SJCRH30 (cell line): Measurements from ENCODE around the gene FSTL4. TPM values are rescaled to one million over a fixed set of nuclear protein-coding genes. Genes with fewer than 3 reads are reported as not detected.

Experiments used
- DNase-seq, 2 experiments: peaks; one replicate each; pipeline ENCODE4 v3.0.0-alpha.2; 2015 to 2020
- H3K27ac ChIP-seq: fragments of 250-450 bp; sonication (Bioruptor Pico); 2 replicates; pipeline ENCODE4 v1.5.1; 2020; ENCODE audit warnings: mild to moderate bottlenecking, moderate library complexity
- H3K27me3 ChIP-seq: fragments of 250-450 bp; sonication (Bioruptor Pico); 2 replicates; pipeline ENCODE4 v1.5.1; 2020; ENCODE audit warnings: mild to moderate bottlenecking, moderate library complexity
- H3K36me3 ChIP-seq: fragments of 250-450 bp; sonication (Bioruptor Pico); 2 replicates; pipeline ENCODE4 v1.5.1; 2020; ENCODE audit warnings: mild to moderate bottlenecking, moderate library complexity
- H3K4me1 ChIP-seq: fragments of 250-450 bp; sonication (Bioruptor Pico); 2 replicates; pipeline ENCODE4 v1.5.1; 2020; ENCODE audit warnings: mild to moderate bottlenecking, moderate library complexity
- H3K4me3 ChIP-seq: fragments of 250-450 bp; sonication (Bioruptor Pico); 2 replicates; pipeline ENCODE4 v1.5.1; 2020; ENCODE audit warnings: mild to moderate bottlenecking, moderate library complexity
- H3K9me3 ChIP-seq: fragments of 250-450 bp; sonication (Bioruptor Pico); replicated peaks from 2 replicates; pipeline ENCODE4 v1.5.1; 2020; ENCODE audit warnings: mild to moderate bottlenecking, moderate library complexity
- total RNA-seq: library from RNA; depleted of rRNA; stranded (reverse); fragments of >200 nt; shearing (Covaris generic); gene quantifications from 2 replicates; pipeline ENCODE4 v1.2.3, GENCODE V29; 2014; rRNA removed

The FSTL4 gene
- 7.0 and 7.1 TPM in 2 replicates for total RNA-seq

GRCh38 chr5:133612249-133612860, at the start of gene FSTL4:
Gene FSTL4, minus strand, starts transcription at chr5:133612541.
- peaks cover 2% of the 10 kb centered on the region; the same call in 1 of the 2 replicates for H3K4me1 ChIP-seq
- peak in 1 of 2 experiments; percentile 17 for DNase-seq
- peak within 1 kb of the TSS; percentile 24; the same call in 1 of the 2 replicates for H3K4me3 ChIP-seq
- H3K9me3 ChIP-seq, result no peaks in the 10 kb centered on the region
- H3K27me3 ChIP-seq, result no peaks in the 10 kb centered on the region
- H3K36me3 ChIP-seq, result no peaks in the 10 kb centered on the region
- H3K27ac ChIP-seq, result no peak within 1 kb of the TSS

GRCh38 chr5:133661389-133661788, 49.0 kb upstream of the FSTL4 start:
- no peak for DNase-seq
- no peaks in the 10 kb centered on the region for H3K4me1 ChIP-seq
- H3K9me3 ChIP-seq, result no peaks in the 10 kb centered on the region
- H3K36me3 ChIP-seq, result no peaks in the 10 kb centered on the region
- H3K4me3 ChIP-seq, result no peak overlapping the region
- H3K27me3 ChIP-seq, result no peaks in the 10 kb centered on the region
- H3K27ac ChIP-seq, result no peak overlapping the region

GRCh38 chr5:133658327-133658726, 46.0 kb upstream of the FSTL4 start:
- no peak for DNase-seq
- Histone ChIP-seq H3K4me1 (no peaks in the 10 kb centered on the region), H3K9me3 (no peaks in the 10 kb centered on the region), H3K27ac (no peak overlapping the region), H3K27me3 (no peaks in the 10 kb centered on the region), H3K36me3 (no peaks in the 10 kb centered on the region), H3K4me3 (no peak overlapping the region)

GRCh38 chr5:133657036-133657435, 44.7 kb upstream of the FSTL4 start:
- H3K4me3 ChIP-seq, result no peak overlapping the region
- no peak overlapping the region for H3K27ac ChIP-seq
- no peak for DNase-seq
- H3K27me3 ChIP-seq, result no peaks in the 10 kb centered on the region
- no peaks in the 10 kb centered on the region for H3K4me1 ChIP-seq
- no peaks in the 10 kb centered on the region for H3K9me3 ChIP-seq
- H3K36me3 ChIP-seq, result no peaks in the 10 kb centered on the region

- no peaks in the 10 kb centered on the region for H3K27me3 ChIP-seq
- no peak overlapping the region for H3K4me3 ChIP-seq
- H3K27ac ChIP-seq, result no peak overlapping the region
- DNase-seq, result no peak
- no peaks in the 10 kb centered on the region for H3K9me3 ChIP-seq
- H3K36me3 ChIP-seq, result no peaks in the 10 kb centered on the region
- no peaks in the 10 kb centered on the region for H3K4me1 ChIP-seq
These were observed 43.6 kb upstream of the FSTL4 start for GRCh38 chr5:133655966-133656365.

- no peaks in the 10 kb centered on the region for H3K4me1 ChIP-seq
- no peaks in the 10 kb centered on the region for H3K36me3 ChIP-seq
- H3K9me3 ChIP-seq, result no peaks in the 10 kb centered on the region
- no peak for DNase-seq
- H3K27me3 ChIP-seq, result no peaks in the 10 kb centered on the region
- H3K4me3 ChIP-seq, result no peak overlapping the region
- no peak overlapping the region for H3K27ac ChIP-seq
These were observed 41.4 kb upstream of the FSTL4 start for GRCh38 chr5:133653760-133654049.

GRCh38 chr5:133652951-133653759, 40.8 kb upstream of the FSTL4 start:
- H3K4me3 ChIP-seq, result no peak overlapping the region
- H3K36me3 ChIP-seq, result no peaks in the 10 kb centered on the region
- no peak for DNase-seq
- no peaks in the 10 kb centered on the region for H3K4me1 ChIP-seq
- no peak overlapping the region for H3K27ac ChIP-seq
- no peaks in the 10 kb centered on the region for H3K27me3 ChIP-seq
- H3K9me3 ChIP-seq, result no peaks in the 10 kb centered on the region

GRCh38 chr5:133644000-133644865, 31.9 kb upstream of the FSTL4 start:
- H3K9me3 ChIP-seq, result no peaks in the 10 kb centered on the region
- peak overlapping the region; percentile 84 for H3K27ac ChIP-seq
- peak; percentile 58 to 70 for DNase-seq
- no peak overlapping the region for H3K4me3 ChIP-seq
- H3K27me3 ChIP-seq, result no peaks in the 10 kb centered on the region
- peaks cover 26% of the 10 kb centered on the region for H3K4me1 ChIP-seq
- H3K36me3 ChIP-seq, result no peaks in the 10 kb centered on the region

GRCh38 chr5:133643365-133643764, 31.0 kb upstream of the FSTL4 start:
- DNase-seq, result peak; percentile 90 to 93
- Histone ChIP-seq H3K4me1 (peaks cover 26% of the 10 kb centered on the region), H3K27me3 (no peaks in the 10 kb centered on the region), H3K36me3 (no peaks in the 10 kb centered on the region), H3K9me3 (no peaks in the 10 kb centered on the region), H3K27ac (peak overlapping the region; percentile 84), H3K4me3 (no peak overlapping the region)

GRCh38 chr5:133642153-133642722, 29.9 kb upstream of the FSTL4 start:
- H3K36me3 ChIP-seq, result no peaks in the 10 kb centered on the region
- no peaks in the 10 kb centered on the region for H3K9me3 ChIP-seq
- no peak overlapping the region; the same call in 1 of the 2 replicates for H3K27ac ChIP-seq
- H3K27me3 ChIP-seq, result no peaks in the 10 kb centered on the region
- H3K4me1 ChIP-seq, result peaks cover 26% of the 10 kb centered on the region
- DNase-seq, result peak in 1 of 2 experiments; percentile 20
- no peak overlapping the region for H3K4me3 ChIP-seq

- Histone ChIP-seq H3K36me3 (no peaks in the 10 kb centered on the region), H3K27ac (no peak overlapping the region), H3K4me3 (no peak overlapping the region), H3K27me3 (no peaks in the 10 kb centered on the region), H3K9me3 (no peaks in the 10 kb centered on the region), H3K4me1 (peaks cover 26% of the 10 kb centered on the region)
- no peak for DNase-seq
These were observed 29.3 kb upstream of the FSTL4 start for GRCh38 chr5:133641683-133642082.

GRCh38 chr5:133639850-133640528, 27.6 kb upstream of the FSTL4 start:
- H3K27me3 ChIP-seq, result no peaks in the 10 kb centered on the region
- no peaks in the 10 kb centered on the region for H3K36me3 ChIP-seq
- H3K27ac ChIP-seq, result no peak overlapping the region
- H3K4me1 ChIP-seq, result peaks cover 29% of the 10 kb centered on the region
- no peak overlapping the region for H3K4me3 ChIP-seq
- DNase-seq, result no peak
- no peaks in the 10 kb centered on the region for H3K9me3 ChIP-seq

GRCh38 chr5:133638436-133638835, 26.1 kb upstream of the FSTL4 start:
- Histone ChIP-seq H3K9me3 (no peaks in the 10 kb centered on the region), H3K27ac (no peak overlapping the region), H3K4me1 (peaks cover 17% of the 10 kb centered on the region; the same call in 1 of the 2 replicates), H3K36me3 (no peaks in the 10 kb centered on the region), H3K27me3 (no peaks in the 10 kb centered on the region), H3K4me3 (no peak overlapping the region)
- DNase-seq, result no peak

GRCh38 chr5:133637206-133637605, 24.9 kb upstream of the FSTL4 start:
- H3K27me3 ChIP-seq, result no peaks in the 10 kb centered on the region
- H3K27ac ChIP-seq, result no peak overlapping the region
- H3K4me1 ChIP-seq, result peaks cover 6% of the 10 kb centered on the region; the same call in 1 of the 2 replicates
- no peaks in the 10 kb centered on the region for H3K36me3 ChIP-seq
- no peak for DNase-seq
- H3K9me3 ChIP-seq, result no peaks in the 10 kb centered on the region
- no peak overlapping the region for H3K4me3 ChIP-seq
